HG02973 (cell line): ENCODE measurements around the gene PIGQ.
A peak's percentile ranks its signal among the peaks of the same experiment; 100 is the strongest.
"Not testable (repeated sequence)": the region's sequence is repeated elsewhere in the genome, so short reads cannot be mapped to it uniquely, and the experiment has no call there.

Experiments
- ATAC-seq: cut with Tn5 transposase; IDR thresholded peaks from one replicate; pipeline ENCODE4 v1.9.1; 2021; ENCODE audit warnings: moderate library complexity; ENCODE audit not compliant: unreplicated experiment

Gene PIGQ

DNA sequence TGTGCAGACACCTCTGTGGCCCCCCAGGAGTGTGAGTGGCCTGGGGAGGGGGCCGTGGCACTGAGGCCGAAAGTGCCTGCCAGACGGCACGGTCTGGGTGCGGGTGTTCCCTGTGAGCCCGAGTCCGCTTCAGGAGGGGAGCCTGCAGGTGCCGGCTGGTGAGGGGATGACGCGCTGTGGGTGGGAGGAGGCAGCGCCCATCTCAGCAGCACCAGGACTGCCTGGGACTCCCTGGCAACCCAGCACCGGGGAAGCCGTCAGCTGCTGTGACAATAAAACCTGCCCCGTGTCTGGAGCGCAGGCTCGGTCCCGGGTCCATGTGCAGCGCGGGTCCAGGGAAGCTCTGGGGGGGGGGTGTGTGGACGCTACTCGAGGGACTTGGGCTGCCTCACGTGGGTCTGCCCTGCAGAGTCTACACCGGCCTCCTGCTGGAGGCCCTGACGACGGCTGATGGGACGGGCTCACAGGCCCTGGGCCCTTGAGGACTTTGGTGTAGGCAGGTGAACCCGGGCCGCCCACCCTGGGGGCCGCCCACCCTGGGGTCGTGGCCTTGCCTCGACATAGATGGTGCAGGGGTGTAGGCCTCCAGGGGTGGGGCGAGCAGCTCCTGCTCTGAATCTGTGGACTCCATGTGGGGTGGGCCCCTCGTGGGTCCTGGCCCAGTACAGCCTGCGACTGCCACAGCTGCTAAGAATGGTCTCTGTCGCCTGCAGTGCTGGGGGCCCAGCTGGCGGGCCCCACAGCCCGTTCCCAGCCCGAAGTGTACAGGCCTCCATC lies 14.2 kb downstream of the PIGQ start:
- no peak for ATAC-seq

DNA sequence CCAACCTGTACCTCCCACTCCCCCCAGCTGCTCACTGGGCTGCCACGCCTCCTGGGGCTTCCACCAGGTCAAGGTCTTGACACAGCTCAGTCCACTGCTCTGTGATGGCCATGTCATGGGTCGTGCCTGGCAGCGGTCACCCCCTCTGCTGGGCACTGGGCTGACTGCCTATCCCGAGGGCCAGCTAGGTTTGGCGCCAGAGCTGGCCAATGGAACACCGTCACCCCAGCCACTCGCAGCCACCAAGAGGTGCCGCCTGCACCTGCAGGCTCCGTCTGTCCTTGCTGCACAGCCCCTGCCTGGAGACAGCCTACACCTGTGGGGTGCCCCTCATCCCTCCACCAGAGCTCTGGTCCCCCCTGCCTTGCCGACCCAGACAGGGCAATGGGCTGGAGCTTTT lies 15.6 kb downstream of the PIGQ start:
- no peak for ATAC-seq

DNA sequence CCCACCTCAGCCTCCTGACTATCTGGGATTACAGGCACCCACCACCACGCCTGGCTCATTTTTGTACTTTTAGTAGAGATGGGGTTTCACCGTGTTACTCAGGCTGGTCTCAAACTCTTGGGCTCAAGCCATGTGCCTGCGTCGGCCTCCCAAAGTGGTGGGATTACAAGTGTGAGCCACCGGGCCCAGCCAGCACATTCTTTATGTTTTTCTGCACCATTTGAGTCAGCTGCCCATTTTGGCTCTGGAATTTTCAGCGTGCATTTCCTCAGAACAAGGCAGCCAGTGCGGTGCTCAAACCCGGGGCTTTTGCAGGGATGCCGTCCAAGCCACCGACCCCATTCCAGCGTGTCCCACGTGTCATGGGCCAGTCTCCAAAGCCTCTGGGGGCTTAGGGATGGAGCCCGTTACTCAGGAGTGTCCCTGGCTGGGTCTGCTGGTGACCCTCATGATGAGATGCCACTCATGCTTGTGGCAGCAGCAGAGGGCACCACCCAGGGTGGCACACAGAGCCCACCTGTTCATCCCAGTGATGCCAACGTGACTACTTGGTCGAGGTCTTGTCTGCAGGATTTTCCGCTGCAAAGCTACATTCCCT lies 16.4 kb downstream of the PIGQ start:
- ATAC-seq = no peak

DNA sequence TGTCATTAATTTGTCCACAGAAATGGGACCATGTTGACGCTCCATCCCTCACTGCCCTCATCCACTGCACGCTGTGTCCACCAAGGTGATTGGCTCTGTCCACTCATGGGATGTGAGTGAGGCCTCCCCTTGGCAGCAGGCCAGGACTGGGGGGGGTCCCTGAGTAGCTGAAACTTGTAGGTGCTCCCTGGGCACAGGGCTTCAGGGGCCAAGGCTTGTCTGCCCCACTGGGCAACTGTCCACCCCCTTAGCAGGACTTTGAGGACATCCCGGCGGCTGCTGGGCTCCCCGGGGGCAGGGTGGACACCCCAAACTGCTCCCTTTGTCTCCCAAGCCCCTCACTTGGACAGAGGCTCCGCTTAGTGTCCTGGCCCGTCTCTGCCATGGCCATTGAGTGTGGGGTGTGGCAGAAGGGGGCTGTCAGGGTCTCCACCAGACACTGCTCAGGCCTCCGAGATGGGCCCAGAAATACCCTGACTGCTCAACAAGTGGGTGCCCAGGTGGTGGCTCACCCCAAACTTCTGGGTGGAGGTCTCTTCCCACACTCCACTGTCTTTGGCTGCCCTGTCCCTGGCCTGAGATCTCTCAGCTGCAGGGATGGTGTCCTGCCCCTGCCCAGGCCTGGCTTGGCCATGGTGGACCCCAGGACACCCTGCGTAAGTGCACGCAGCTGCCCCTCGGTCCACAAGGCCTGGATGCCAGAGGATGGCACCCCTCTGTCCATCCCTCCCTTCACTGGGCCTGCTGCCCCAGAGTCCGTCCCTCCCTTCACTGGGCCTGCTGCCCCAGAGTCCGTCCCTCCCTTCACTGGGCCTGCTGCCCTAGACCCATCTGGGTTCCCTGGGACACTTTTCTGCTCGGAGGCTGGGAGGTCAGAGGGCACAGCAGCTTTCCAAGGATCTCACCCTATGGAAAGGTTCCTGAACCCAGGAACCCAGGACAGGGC lies 17.1 kb downstream of the PIGQ start:
- ATAC-seq = no peak

DNA sequence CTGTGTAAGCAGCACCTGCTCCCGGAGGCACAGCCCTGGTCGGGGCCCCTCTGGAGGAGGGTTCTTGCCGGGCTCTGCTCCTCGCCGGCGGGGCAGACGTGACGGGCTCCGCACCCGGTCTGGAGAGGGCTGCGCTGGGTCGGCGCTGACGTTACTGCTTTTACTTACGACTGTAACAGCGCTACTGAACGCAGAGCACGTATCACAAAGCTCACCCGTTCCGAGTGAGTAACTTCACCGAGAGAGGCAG lies 18.8 kb downstream of the PIGQ start:
- ATAC-seq = no peak

DNA sequence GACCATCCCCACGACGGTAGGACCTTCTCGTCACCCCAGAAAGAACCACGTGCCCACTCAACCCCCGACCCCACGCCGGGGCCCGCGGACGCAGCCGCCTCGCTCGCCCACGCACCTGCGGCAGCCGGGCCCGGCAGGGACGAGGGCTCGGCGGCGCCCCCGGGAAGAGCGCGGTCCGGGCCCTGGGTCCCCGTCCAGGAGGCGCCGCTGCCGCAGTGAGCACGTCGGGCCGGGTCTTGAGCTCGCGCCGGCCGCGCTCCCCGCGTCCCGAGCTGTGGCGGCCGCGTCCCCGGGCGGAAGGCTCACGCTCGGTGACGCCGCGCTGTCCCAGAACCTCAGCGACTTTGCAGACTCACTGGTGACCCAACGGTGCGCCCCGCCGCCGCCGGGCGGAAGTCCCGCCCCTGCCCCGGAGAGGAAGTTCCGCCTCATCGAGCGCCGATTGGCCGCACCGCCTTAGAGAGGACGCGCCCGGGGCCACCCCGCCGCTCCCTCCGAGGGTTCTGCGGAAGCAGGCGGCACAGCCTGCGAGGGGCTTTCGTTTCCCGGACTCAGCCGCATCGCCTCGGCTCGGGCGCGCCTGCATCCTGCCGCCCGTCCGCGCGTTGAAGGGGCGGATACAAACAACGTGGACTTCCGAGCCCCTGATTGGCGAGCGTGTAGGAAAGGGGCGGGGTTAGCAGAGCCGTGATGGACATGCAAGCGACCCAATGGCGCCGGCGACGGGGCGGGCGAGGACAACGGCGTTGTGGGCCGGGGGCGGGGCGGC lies 19.3 kb downstream of the PIGQ start:
- ATAC-seq = peak; percentile 60

DNA sequence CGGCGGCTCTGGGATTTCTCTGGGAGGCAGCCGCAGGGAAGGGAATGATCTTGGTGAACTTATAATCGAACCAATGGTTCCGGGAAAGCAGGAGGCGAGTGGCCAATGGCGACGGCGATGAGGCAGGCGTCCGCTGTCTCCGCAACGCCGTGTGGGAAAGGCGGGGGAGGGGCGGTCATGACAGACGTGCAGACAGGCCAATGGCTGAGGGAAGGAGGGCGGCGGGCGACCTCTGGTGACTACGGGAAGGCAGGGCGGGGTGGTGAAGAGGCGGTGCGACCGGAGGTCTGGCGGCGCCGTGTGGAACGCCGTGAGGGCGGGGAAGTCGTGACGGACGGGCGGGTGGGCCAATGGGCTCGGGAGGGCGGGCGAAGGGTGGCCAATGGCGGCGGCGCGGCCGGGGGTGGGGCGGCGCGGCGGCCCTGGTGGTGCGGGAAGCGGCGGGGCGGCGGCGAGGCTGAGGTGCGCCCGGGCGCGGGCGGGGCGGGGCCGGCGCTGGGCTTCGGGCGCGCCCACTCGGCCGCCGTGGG lies 20.0 kb downstream of the PIGQ start, which contains the start of gene RAB40C:
RAB40C (plus strand) TSS at position 409 of the 530 bp plus-strand sequence. CDS start 226 bp downstream, outside the sequence.
- ATAC-seq = peak; percentile 71

DNA sequence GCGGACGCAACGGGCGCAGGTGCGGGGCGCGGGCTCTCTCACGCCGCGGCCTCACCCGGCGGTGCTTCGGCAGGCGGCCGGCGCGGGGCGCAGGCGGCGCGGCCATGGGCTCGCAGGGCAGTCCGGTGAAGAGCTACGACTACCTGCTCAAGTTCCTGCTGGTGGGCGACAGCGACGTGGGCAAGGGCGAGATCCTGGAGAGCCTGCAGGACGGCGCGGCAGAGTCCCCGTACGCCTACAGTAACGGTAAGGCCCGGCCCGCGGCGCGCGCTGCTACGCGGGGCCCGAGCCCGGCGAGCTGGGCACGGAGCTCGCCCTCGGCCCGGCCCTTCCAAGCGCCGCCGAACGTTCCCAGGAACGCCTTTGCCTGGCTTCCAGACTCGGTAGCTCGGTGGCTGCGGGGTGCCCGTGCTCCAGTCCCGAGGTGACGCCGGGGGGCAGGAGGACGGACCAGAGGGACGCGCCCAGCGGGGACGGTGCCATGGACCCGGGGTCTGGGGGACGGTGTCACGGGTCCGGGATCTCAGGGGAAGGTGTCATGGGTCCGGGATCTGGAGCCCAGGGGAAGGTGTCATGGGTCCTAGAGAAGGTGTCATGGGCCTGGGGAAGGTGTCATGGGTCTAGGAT lies 20.5 kb downstream of the PIGQ start:
- no peak for ATAC-seq

DNA sequence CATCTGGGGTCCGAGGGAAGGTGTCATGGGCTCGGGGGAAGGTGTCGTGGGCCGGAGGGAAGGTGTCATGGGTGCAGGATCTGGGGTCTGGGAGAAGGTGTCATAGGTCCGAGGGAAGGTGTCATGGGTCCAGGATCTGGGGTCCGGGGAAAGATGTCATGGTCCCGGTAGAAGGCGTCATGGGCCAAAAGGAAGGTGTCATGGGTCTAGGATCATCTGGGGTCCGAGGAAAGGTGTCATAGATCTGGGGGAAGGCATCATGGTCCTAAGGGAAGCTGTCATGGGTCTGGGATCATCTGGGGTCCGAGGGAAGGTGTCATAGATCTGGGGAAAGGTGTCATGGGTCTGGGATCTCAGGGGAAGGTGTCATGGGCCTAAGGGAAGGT lies 21.0 kb downstream of the PIGQ start:
- no peak for ATAC-seq

DNA sequence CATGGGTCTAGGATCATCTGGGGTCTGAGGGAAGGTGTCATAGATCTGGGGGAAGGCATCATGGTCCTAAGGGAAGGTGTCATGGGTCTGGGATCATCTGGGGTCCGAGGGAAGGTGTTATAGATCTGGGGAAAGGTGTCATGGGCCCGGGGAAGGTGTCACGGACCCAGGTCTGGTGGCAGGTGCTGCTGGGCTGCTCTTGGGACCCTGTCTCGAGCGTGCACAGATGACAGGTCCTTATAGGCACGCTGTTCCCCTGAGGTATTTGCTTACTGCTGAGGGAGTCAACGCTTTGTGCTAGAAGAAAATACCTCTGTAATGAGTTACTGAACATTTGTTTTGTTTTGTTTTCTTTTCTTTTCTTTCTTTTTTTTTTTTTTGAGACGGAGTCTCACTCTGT lies 21.5 kb downstream of the PIGQ start:
- no peak for ATAC-seq

DNA sequence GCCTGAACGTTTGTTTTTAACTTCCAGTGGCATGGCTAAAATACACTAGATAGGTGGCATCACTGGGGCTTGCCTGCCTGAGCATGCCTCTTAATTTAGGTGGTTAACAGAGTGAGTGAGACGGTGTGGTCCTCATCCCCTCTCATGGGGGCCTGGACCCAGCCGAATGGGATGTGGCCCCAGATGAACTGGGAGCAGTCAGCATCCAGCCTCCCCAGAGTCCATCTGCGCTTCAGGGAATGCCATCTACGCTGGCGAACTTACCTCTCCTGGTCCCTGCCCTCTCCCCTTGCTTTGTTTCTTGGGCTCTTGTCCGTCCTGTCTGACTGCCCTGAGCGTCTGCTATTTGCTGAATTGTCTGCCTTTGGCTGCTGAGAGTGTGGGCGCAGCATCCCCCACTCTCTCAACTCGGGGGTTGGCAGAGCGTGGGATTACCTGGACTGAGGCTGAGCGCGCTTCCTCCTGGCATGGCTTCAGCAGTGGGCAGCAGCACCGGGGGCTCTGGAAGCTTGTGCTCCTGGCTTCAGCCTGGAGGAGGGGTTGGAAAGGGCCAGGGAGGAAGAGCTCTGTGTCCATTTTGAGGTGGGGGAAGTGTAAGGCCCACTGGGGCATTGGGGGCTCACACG lies 22.2 kb downstream of the PIGQ start:
- no peak for ATAC-seq

DNA sequence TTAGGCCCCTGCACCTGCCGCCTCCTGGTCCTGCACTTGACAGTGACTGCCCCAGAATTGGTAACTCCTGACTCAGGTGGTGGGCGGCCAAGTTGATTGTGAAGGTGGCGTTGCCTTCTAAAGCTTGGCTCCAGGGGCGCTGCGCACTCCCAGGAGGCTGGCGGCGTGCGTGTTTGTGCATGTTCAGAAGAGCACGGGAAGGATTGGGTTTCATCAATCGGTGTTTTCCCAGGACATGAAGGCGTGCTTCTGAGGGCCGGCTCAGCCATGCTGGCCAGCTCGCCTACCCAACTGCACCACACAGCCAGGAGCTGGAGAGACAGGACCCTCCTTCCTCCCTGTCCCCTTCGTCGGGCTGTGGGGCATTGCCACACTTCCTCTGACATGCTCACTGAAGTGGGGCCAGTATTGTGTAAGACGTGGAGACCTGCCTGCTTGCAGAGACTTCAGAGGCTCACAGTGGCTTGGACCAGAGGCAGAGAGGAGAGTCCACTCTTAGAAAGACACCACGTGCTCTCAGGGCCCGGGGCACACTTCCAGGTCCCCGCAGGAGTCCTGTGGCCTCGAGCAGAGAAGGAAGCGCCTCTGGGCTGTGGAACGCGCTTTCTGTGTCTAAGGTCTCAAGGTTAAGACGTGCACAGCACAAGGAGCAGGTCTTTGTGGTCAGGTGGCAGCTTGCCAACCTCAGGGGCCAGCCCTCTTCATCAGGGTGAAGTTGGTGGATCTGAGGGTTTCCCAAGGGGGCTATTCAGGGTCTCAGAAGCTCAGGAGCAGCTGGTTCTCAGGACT lies 22.9 kb downstream of the PIGQ start:
- no peak for ATAC-seq

DNA sequence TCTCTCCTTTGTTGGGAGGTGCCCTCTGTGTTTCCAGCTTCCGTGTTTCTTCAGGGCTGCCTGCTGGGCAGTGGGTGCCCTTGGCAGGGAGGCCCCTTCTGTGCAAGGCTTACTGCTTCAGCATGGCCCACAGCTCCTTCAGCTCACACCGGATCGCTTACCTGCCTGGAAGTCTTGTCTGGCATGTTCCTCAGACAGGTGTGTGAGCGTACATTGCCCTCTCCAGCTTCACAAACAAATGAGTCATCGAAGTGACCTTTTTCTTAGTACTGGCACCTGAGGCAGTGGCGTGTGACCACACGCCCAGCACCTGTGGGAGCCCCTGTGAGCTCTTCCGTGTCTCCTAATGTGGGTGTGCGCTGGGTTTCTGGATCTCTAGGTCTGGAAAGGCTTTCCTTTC lies 23.6 kb downstream of the PIGQ start:
- ATAC-seq = no peak

DNA sequence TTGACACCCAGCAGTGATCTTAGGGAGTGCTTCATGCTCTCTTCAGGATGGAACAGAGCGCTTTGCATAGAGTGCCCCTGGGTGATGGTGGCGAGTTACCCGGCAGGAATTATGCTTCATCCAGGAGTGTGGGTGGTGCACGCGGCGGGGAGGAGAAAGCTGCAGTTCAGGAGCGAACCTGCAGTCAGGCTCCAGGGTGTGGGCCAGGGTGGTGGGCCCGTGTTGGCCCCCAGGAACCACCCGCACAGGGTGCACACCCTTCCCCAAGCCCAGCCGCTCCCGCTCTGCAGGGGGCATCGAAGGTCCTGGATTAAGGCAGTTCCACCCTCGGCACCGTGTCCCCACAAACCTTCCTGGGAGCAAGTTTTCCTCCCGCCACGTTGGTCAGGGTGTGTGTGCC lies 24.0 kb downstream of the PIGQ start:
- no peak for ATAC-seq

DNA sequence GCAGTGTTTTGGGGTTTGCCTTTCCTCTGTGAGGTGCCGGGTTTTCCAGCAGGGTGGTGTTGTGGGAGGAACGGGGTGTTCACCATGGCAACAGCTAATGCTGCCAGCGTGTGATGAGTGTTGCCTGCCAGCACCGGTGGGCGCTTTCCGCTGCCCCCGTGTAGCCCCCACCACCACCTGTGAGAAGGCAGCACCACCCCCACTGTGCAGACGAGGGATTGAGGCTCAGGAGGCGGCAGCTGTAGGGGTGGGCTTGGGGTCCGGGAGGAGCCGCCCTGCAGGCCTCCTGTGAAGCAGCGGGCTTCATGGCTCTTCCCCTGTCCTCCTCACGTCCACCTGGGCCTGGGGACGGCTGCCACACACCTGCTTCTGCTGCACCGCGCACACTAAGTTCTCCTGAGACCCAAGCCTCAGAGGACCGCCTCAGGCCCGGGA lies 25.3 kb downstream of the PIGQ start:
- no peak for ATAC-seq

DNA sequence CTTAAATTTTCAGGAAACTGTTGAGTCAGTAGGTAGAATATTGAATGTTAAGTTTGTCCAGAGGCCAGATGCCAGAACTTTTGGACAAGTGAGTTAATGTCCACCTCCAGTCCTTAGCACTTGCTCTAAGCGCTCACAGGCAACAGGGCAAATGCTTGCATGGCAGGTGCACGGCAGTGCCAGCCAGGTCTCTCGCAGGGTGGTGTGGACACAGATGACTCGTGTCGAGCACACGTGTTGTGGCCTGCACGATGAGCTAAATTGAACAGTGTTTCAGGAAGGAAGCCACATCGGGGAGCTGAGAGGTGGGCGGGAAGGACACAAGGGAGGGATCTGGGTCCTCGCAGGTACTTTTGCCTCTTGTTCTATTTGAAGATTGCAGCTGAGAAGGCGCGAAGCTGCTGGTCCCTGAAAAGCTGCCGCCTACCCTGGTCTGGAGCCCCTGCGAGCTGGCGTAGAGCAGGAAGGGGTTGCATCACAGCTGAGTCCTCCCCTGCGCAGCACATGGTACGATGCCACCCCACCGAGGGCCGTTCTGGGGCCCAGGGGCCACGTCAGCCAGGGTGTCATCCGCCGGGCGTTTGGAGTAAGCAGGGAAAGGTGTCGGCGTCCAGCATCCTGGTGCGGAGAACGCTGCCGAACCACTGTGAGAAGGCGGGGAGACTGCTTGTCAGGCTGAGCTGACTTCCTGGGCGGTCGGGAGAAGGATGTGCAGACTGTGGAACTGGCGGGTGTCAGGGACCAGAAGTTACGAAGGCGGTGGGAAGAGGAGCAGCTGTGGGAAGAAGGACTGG lies 26.4 kb downstream of the PIGQ start:
- no peak for ATAC-seq

DNA sequence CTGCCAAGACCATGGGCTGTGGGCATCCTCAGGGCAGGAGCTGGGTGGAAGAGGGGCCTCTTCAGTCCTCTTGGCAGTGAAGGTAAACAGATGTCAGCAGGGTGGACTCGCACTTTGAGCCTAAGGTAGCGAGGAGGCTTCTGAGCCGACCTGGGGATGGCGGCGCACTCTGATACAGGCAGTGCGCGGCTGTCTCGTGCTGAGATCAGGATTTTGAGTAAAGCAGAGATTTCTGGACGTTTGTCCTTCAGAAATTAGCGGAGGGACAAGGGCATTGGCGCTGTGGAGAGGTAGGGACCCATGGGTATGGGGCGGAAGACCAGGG lies 26.9 kb downstream of the PIGQ start:
- no peak for ATAC-seq

DNA sequence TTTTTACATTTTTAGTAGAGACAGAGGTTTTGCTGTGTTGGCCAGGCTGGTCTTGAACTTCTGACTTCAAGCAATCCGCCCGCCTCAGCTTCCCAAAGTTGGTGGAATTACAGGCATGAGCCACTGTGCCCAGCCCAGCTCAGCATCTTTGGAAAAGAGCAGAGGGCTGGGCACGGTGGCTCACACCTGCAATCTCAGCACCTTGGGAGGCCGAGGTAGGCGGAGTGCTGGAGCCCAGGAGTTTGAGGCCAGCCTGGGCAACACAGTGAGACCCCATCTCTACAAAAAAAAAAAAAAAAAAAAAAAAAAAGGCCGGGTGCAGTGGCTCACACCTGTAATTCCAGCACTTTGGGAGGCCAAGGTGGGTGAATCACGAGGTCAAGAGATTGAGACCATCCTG lies 27.9 kb downstream of the PIGQ start:
- not testable (repeated sequence) for ATAC-seq
